HepG2 (cell line): ENCODE results near the gene ANK3. TPM values are rescaled to one million over a fixed set of nuclear protein-coding genes. Genes with fewer than 3 reads are reported as not detected.

Experiments
- AFF4 ChIP-seq: sonication (generic); formaldehyde crosslinking; IDR thresholded peaks from 2 replicates; pipeline ENCODE4 v1.4.0; 2020; ENCODE audit warnings: missing genetic modification reagents
- AHDC1 ChIP-seq: sonication (generic); formaldehyde crosslinking; IDR thresholded peaks from 2 replicates; pipeline ENCODE4 v1.5.1; 2020; ENCODE audit warnings: mild to moderate bottlenecking, missing genetic modification reagents, borderline replicate concordance
- FOSL2 ChIP-seq: sonication (generic); formaldehyde crosslinking; IDR thresholded peaks from 2 replicates; pipeline ENCODE4 v1.4.0; 2020; ENCODE audit warnings: missing genetic modification reagents
- FOXO1 ChIP-seq: sonication (generic); formaldehyde crosslinking; IDR thresholded peaks from 2 replicates; pipeline ENCODE4 v1.4.0; 2020; ENCODE audit warnings: missing genetic modification reagents
- NR2F6 ChIP-seq, 2 experiments: IDR thresholded peaks; 2 replicates each; pipeline ENCODE4 v1.6.1; 2016; ENCODE audit warnings: antibody characterized with exemption in 1 of 2, mild to moderate bottlenecking in 1 of 2
- PAWR ChIP-seq: sonication (generic); formaldehyde crosslinking; IDR thresholded peaks from 2 replicates; pipeline ENCODE4 v1.4.0; 2020; ENCODE audit warnings: missing genetic modification reagents, mild to moderate bottlenecking, borderline replicate concordance
- RCOR2 ChIP-seq: IDR thresholded peaks from 2 replicates; pipeline ENCODE4 v1.6.1; 2016; ENCODE audit warnings: missing biosample characterization, missing genetic modification reagents
- RERE ChIP-seq: IDR thresholded peaks from 2 replicates; pipeline ENCODE4 v1.6.1; 2016; ENCODE audit warnings: low read depth, missing genetic modification reagents, missing compliant biosample characterization
- SMARCE1 ChIP-seq: fragments of 450-650 bp; IDR thresholded peaks from 2 replicates; pipeline ENCODE4 v1.6.1; 2017; ENCODE audit warnings: borderline replicate concordance
- YEATS2 ChIP-seq: sonication (generic); formaldehyde crosslinking; IDR thresholded peaks from 2 replicates; pipeline ENCODE4 v1.4.0; 2020; ENCODE audit warnings: missing genetic modification reagents, borderline replicate concordance
- ZMYM4 ChIP-seq: sonication (generic); formaldehyde crosslinking; IDR thresholded peaks from 2 replicates; pipeline ENCODE4 v1.8.1; 2023; ENCODE audit warnings: mild to moderate bottlenecking, missing genetic modification reagents
- ZNF580 ChIP-seq: IDR thresholded peaks from 2 replicates; pipeline ENCODE4 v1.6.1; 2016; ENCODE audit warnings: low read depth, borderline replicate concordance
- polyA plus RNA-seq, 8 experiments: library from polyadenylated mRNA; depleted of rRNA in 3 of 8; stranded (reverse) in 7 of 8; unstranded in 1 of 8; fragments of >200 nt; fragmentation: Illumina TruSeq in 4 of 8; extraction: Trizol in 4 of 8; gene quantifications; 2 replicates each; pipeline versions ENCODE4 v1.2.1 to v1.2.3, GENCODE V29; 2011 to 2016; ENCODE audit warnings: low read depth in 4 of 8, missing spikeins in 1 of 8, mixed read lengths in 1 of 8; ENCODE audit not compliant: insufficient read depth in 1 of 8
- total RNA-seq, 5 experiments: library from RNA; depleted of rRNA; stranded (reverse); fragments of >200 nt; fragmentation: Illumina TruSeq; extraction: Trizol; gene quantifications; 2 replicates each; pipeline ENCODE4 v1.2.3, GENCODE V29; 2016; ENCODE audit warnings: low read depth in 1 of 5
- TF ChIP-seq, protein P1 (sequence below): sonication (generic); formaldehyde crosslinking; IDR thresholded peaks from 2 replicates; pipeline ENCODE4 v1.5.0; 2020; ENCODE audit warnings: mild to moderate bottlenecking, low read depth, missing genetic modification reagents, borderline replicate concordance

The ANK3 gene
- total and polyA plus RNA-seq, 2 of the 13 experiments (the other 11 are each of a cell fraction or from before 2014, with no cell fraction given): not detected

GRCh38 chr10:60282771-60283353 lies 106.8 kb downstream of the ANK3 start (continued):
- TF ChIP-seq RERE (peak; percentile 83; the same call in 1 of the 2 replicates), YEATS2 (peak; percentile 18; the same call in 1 of the 2 replicates), NR2F6 (IDR thresholded peaks at IDR 0.05) (peak; percentile 34; the same call in 1 of the 2 replicates), NR2F6 (CRISPR knock-in tag; IDR thresholded peaks at IDR 0.05) (no peak), SMARCE1 (peak; percentile 69; the same call in 1 of the 2 replicates), FOXO1 (CRISPR knock-in tag) (no peak; the same call in 1 of the 2 replicates), ZMYM4 (CRISPR knock-in tag) (no peak), AHDC1 (CRISPR knock-in tag) (peak; percentile 81; the same call in 1 of the 2 replicates), RCOR2 (CRISPR knock-in tag) (no peak), FOSL2 (CRISPR knock-in tag) (peak; percentile 79), PAWR (CRISPR knock-in tag) (no peak), AFF4 (CRISPR knock-in tag) (no peak), ZNF580 (no peak)
- TF ChIP-seq, protein P1, sequence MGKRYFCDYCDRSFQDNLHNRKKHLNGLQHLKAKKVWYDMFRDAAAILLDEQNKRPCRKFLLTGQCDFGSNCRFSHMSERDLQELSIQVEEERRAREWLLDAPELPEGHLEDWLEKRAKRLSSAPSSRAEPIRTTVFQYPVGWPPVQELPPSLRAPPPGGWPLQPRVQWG (CRISPR knock-in tag): no peak
